WERI-Rb-1 (cell line): ENCODE results near the gene ACTL8.

Experiments
- DNase-seq: peaks from one replicate; pipeline ENCODE4 v3.0.0-alpha.2; 2020
- H3K27ac ChIP-seq: fragments of 250-450 bp; sonication (Bioruptor Pico); 2 replicates; pipeline ENCODE4 v1.5.1; 2020; ENCODE audit warnings: mild to moderate bottlenecking, moderate library complexity
- H3K27me3 ChIP-seq: fragments of 250-450 bp; sonication (Bioruptor Pico); 2 replicates; pipeline ENCODE4 v1.5.1; 2021; ENCODE audit warnings: mild to moderate bottlenecking, low read depth, moderate library complexity; ENCODE audit not compliant: insufficient read depth, severe bottlenecking
- H3K36me3 ChIP-seq: fragments of 250-450 bp; sonication (Bioruptor Pico); 2 replicates; pipeline ENCODE4 v1.5.1; 2020; ENCODE audit warnings: mild to moderate bottlenecking, moderate library complexity
- H3K4me3 ChIP-seq: 2 replicates; pipeline ENCODE4 v1.5.1; 2011; ENCODE audit warnings: low read depth, mild to moderate bottlenecking, control low read depth, low read length
- H3K9me3 ChIP-seq: fragments of 250-450 bp; sonication (Bioruptor Pico); 2 replicates; pipeline ENCODE4 v1.5.1; 2021; ENCODE audit warnings: mild to moderate bottlenecking, moderate library complexity; ENCODE audit not compliant: severe bottlenecking
- CTCF ChIP-seq: IDR thresholded peaks from 2 replicates; pipeline ENCODE4 v1.5.1; 2011; ENCODE audit warnings: low read depth, mild to moderate bottlenecking, control low read depth, inconsistent platforms, low read length

ACTL8 gene

GRCh38 chr1:17724150-17724549, 31.0 kb upstream of the ACTL8 start:
- DNase-seq, result no peak
- H3K9me3 ChIP-seq, result no peaks in the 10 kb centered on the region
- H3K27ac ChIP-seq, result no peak overlapping the region
- no peak for TF ChIP-seq CTCF
- H3K4me3 ChIP-seq, result no peak overlapping the region
- H3K27me3 ChIP-seq, result no peaks in the 10 kb centered on the region
- H3K36me3 ChIP-seq, result no peaks in the 10 kb centered on the region

- Histone ChIP-seq H3K9me3 (no peaks in the 10 kb centered on the region), H3K4me3 (no peak overlapping the region), H3K27me3 (no peaks in the 10 kb centered on the region), H3K36me3 (no peaks in the 10 kb centered on the region), H3K27ac (no peak overlapping the region)
- DNase-seq, result no peak
- no peak for TF ChIP-seq CTCF
Measured at GRCh38 chr1:17725084-17725719, 29.9 kb upstream of the ACTL8 start.

- H3K36me3 ChIP-seq, result no peaks in the 10 kb centered on the region
- H3K27me3 ChIP-seq, result no peaks in the 10 kb centered on the region
- H3K9me3 ChIP-seq, result no peaks in the 10 kb centered on the region
- TF ChIP-seq CTCF, result 0 out of 2 replicates have a peak, but pooled peaks have one; percentile 15
- peak; percentile 53 for DNase-seq
- no peak overlapping the region for H3K4me3 ChIP-seq
- H3K27ac ChIP-seq, result no peak overlapping the region
Measured at GRCh38 chr1:17725811-17726582, 29.1 kb upstream of the ACTL8 start.

- H3K27me3 ChIP-seq, result no peaks in the 10 kb centered on the region
- no peaks in the 10 kb centered on the region for H3K36me3 ChIP-seq
- peak; percentile 60 for TF ChIP-seq CTCF
- H3K4me3 ChIP-seq, result no peak overlapping the region
- no peak for DNase-seq
- no peaks in the 10 kb centered on the region for H3K9me3 ChIP-seq
- H3K27ac ChIP-seq, result no peak overlapping the region
Measured at GRCh38 chr1:17728123-17728712, 26.9 kb upstream of the ACTL8 start.

GRCh38 chr1:17729248-17729647, 25.9 kb upstream of the ACTL8 start:
- TF ChIP-seq CTCF, result no peak
- Histone ChIP-seq H3K36me3 (no peaks in the 10 kb centered on the region), H3K4me3 (no peak overlapping the region), H3K27me3 (no peaks in the 10 kb centered on the region), H3K9me3 (no peaks in the 10 kb centered on the region), H3K27ac (no peak overlapping the region)
- DNase-seq, result no peak
